Endothelial cell of umbilical vein (primary cell): ENCODE results near the gene MTF1. TPM values are rescaled to one million over a fixed set of nuclear protein-coding genes. Genes with fewer than 3 reads are reported as not detected.

Experiments used
- BruUV-seq: library from RNA; stranded (reverse); fragments of 400-500 nt; replicated peaks from 2 replicates; lab custom pipeline; 2021; lab: Mats Ljungman, UMichigan
- CTCF ChIA-PET: fragments of 300-600, 350-600 bp; sonication (Branson Sonifier 250); formaldehyde crosslinking; loops from one replicate; lab custom pipeline; 2021; ENCODE audit warnings: antibody characterized with exemption, inconsistent platforms; lab: Charles Lee
- POLR2A ChIA-PET: fragments of 300-600, 350-600 bp; sonication (Branson Sonifier 250); formaldehyde crosslinking; loops from one replicate; lab custom pipeline; 2021; ENCODE audit warnings: antibody characterized with exemption, inconsistent platforms; lab: Charles Lee
- DNase-seq: peaks from one replicate; pipeline ENCODE4 v3.0.0-alpha.2; 2011; ENCODE audit warnings: low read depth, low spot score
- FAIRE-seq: peaks from 2 replicates; lab custom pipeline; 2011; peaks lifted over from hg19 to GRCh38; lab: Jason Lieb, UNC
- H2AFZ ChIP-seq: 2 replicates; pipeline ENCODE4 v1.6.0; 2012; ENCODE audit warnings: low read depth, low read length, control low read depth, inconsistent platforms
- H3K27ac ChIP-seq: 2 replicates; pipeline ENCODE4 v1.5.1; 2011; ENCODE audit warnings: low read depth, mild to moderate bottlenecking, control low read depth, low read length, moderate library complexity; ENCODE audit not compliant: insufficient read depth
- H3K27me3 ChIP-seq, 2 experiments: 2 replicates each; pipeline versions ENCODE4 v1.6.0 to v1.6.1; 2011; ENCODE audit warnings: low read length in 2 of 2, mixed read lengths in 1 of 2; ENCODE audit not compliant: control insufficient read depth in 2 of 2, insufficient read depth in 2 of 2
- H3K36me3 ChIP-seq, 2 experiments: 2 replicates in 1 of 2; 3 replicates in 1 of 2; pipeline ENCODE4 v1.5.1; 2011; ENCODE audit warnings: low read length in 2 of 2, mild to moderate bottlenecking in 1 of 2, moderate library complexity in 1 of 2; ENCODE audit not compliant: control insufficient read depth in 2 of 2, insufficient read depth in 2 of 2; ENCODE audit errors: extremely low read depth in 1 of 2
- H3K4me1 ChIP-seq: 3 replicates; pipeline ENCODE4 v1.5.1; 2011; ENCODE audit warnings: mild to moderate bottlenecking, low read length; ENCODE audit not compliant: control insufficient read depth, insufficient read depth; ENCODE audit errors: extremely low read depth
- H3K4me2 ChIP-seq: 2 replicates; pipeline ENCODE4 v1.6.1; 2011; ENCODE audit warnings: low read length, control low read depth, mixed read lengths; ENCODE audit not compliant: insufficient read depth
- H3K4me3 ChIP-seq, 3 experiments: fragments of 200-600 bp in 1 of 3; sonication (generic), shearing (Covaris generic) in 1 of 3; replicated peaks in 1 of 3; 2 replicates each; pipeline ENCODE4 v1.5.1; 2011 to 2016; ENCODE audit warnings: control low read depth in 3 of 3, low read length in 3 of 3, mild to moderate bottlenecking in 2 of 3, inconsistent platforms in 1 of 3, low read depth in 1 of 3, moderate library complexity in 1 of 3; ENCODE audit not compliant: insufficient read depth in 1 of 3
- H3K79me2 ChIP-seq: 2 replicates; pipeline ENCODE4 v1.6.0; 2012; ENCODE audit warnings: low read length, inconsistent platforms; ENCODE audit not compliant: control insufficient read depth, insufficient read depth
- H3K9ac ChIP-seq: replicated peaks from 2 replicates; pipeline ENCODE3; 2011; ENCODE audit warnings: low read length, control low read depth; ENCODE audit not compliant: insufficient read depth; ENCODE audit errors: extremely low read depth
- H3K9me1 ChIP-seq: replicated peaks from 3 replicates; pipeline ENCODE4 v1.6.0; 2011; ENCODE audit warnings: mild to moderate bottlenecking, low read length; ENCODE audit not compliant: control insufficient read depth, insufficient read depth; ENCODE audit errors: extremely low read depth
- H3K9me3 ChIP-seq: replicated peaks from 2 replicates; pipeline ENCODE4 v1.5.1; 2012; ENCODE audit warnings: low read length, inconsistent platforms; ENCODE audit not compliant: control insufficient read depth, insufficient read depth
- H4K20me1 ChIP-seq: replicated peaks from 2 replicates; pipeline ENCODE3; 2011; ENCODE audit warnings: mild to moderate bottlenecking, low read length; ENCODE audit not compliant: control insufficient read depth, insufficient read depth; ENCODE audit errors: extremely low read depth
- CTCF ChIP-seq, 2 donors: IDR thresholded peaks; 1 replicate in 1 of 2; 2 replicates in 1 of 2; pipeline ENCODE4 v1.5.1; 2011; ENCODE audit warnings: low read length in 2 of 2, mild to moderate bottlenecking in 2 of 2, moderate library complexity in 2 of 2, control low read depth in 1 of 2, inconsistent platforms in 1 of 2, low read depth in 1 of 2; ENCODE audit not compliant: insufficient read depth in 1 of 2; ENCODE audit errors: extremely low read depth in 1 of 2
- EZH2 ChIP-seq: IDR thresholded peaks from 2 replicates; pipeline ENCODE4 v1.6.1; 2012; ENCODE audit warnings: borderline replicate concordance, low read depth, mild to moderate bottlenecking, moderate library complexity, low read length, inconsistent platforms; ENCODE audit not compliant: severe bottlenecking
- FOS ChIP-seq: IDR thresholded peaks from 2 replicates; pipeline ENCODE4 v1.6.1; 2011; ENCODE audit warnings: mild to moderate bottlenecking, low read length, moderate library complexity, borderline replicate concordance; ENCODE audit not compliant: insufficient read depth
- GATA2 ChIP-seq: IDR thresholded peaks from 2 replicates; pipeline ENCODE4 v1.7.0; 2011; ENCODE audit warnings: low read depth, mild to moderate bottlenecking, moderate library complexity, mixed read lengths, low read length; ENCODE audit not compliant: insufficient read length, insufficient read depth
- JUN ChIP-seq: IDR thresholded peaks from 2 replicates; pipeline ENCODE4 v1.6.1; 2011; ENCODE audit warnings: borderline replicate concordance, low read depth; ENCODE audit not compliant: insufficient read length, insufficient read depth
- MAX ChIP-seq: IDR thresholded peaks from 2 replicates; pipeline ENCODE4 v1.6.1; 2011; ENCODE audit not compliant: insufficient read depth, insufficient read length
- MYC ChIP-seq: IDR thresholded peaks from one replicate; pipeline ENCODE4 v1.6.1; 2011; ENCODE audit warnings: mild to moderate bottlenecking, low read depth, low read length
- POLR2A ChIP-seq: IDR thresholded peaks from 2 replicates; pipeline ENCODE4 v1.6.1; 2012; ENCODE audit warnings: low read depth, mild to moderate bottlenecking, control low read depth, low read length
- POLR2AphosphoS5 ChIP-seq: IDR thresholded peaks from 2 replicates; pipeline ENCODE4 v1.6.1; 2012; ENCODE audit warnings: low read depth, mild to moderate bottlenecking, control low read depth, low read length, moderate library complexity; ENCODE audit not compliant: insufficient read depth
- dilution Hi-C: fragments of 300-500 bp; cut with MboI; formaldehyde crosslinking; loops from one replicate; pipeline ENCODE4 v1.15.0; 2019; ENCODE audit warnings: low sequenced_read_pairs; ENCODE audit not compliant: extremely low pct_ligation_motif_present
- intact Hi-C: fragments of 100-400 bp; cut with micrococcal nuclease; formaldehyde crosslinking; loops from one replicate; pipeline ENCODE4 v1.10.0; 2022
- polyA plus RNA-seq, 4 experiments: library from polyadenylated mRNA; depleted of rRNA in 3 of 4; stranded (reverse) in 3 of 4; unstranded in 1 of 4; fragments of >200 nt; gene quantifications; 2 replicates each; pipeline versions ENCODE4 v1.2.1 to v1.2.3, GENCODE V29; 2011 to 2012; ENCODE audit warnings: missing spikeins in 1 of 4
- total RNA-seq: library from RNA; stranded (reverse); gene quantifications from 2 replicates; pipeline ENCODE4 v1.2.3, GENCODE V29; 2021

The MTF1 gene
- total and polyA plus RNA-seq, 2 donors (not counting 3 experiments of a cell fraction or from before 2014, with no cell fraction given): 4.9 to 18.5 TPM

GRCh38 chr1:37831809-37832208, 27.6 kb downstream of the MTF1 start:
- H3K79me2 ChIP-seq: no peaks in the 10 kb centered on the region
- dilution Hi-C loops: no loop called here
- no peak for DNase-seq
- POLR2A ChIA-PET: no interaction called here
- no peaks in the 10 kb centered on the region for H3K9me1 ChIP-seq
- no peaks in the 10 kb centered on the region for H4K20me1 ChIP-seq
- H3K9me3 ChIP-seq: no peaks in the 10 kb centered on the region
- no peak overlapping the region for H2AFZ ChIP-seq
- BruUV-seq: no TSS peak
- TF ChIP-seq POLR2AphosphoS5: no peak
- no peak for TF ChIP-seq CTCF (IDR thresholded peaks at IDR 0.05; ENCODE audit: extremely low read depth in 1 of 2, insufficient read depth in 1 of 2, low read depth in 1 of 2, low read length in 2 of 2)
- TF ChIP-seq MYC: no peak
- no peak for TF ChIP-seq MAX
- no peak for TF ChIP-seq GATA2
- TF ChIP-seq JUN: no peak
- no peak for TF ChIP-seq EZH2
- no peak for TF ChIP-seq FOS
- no peak for TF ChIP-seq POLR2A
- no peak overlapping the region for H3K9ac ChIP-seq
- H3K4me2 ChIP-seq: no peak overlapping the region
- no peak overlapping the region for H3K27ac ChIP-seq
- intact Hi-C loops: no loop called here
- no peaks in the 10 kb centered on the region for H3K4me1 ChIP-seq
- H3K4me3 ChIP-seq: no peak overlapping the region
- peaks cover 14 to 16% of the 10 kb centered on the region in 2 experiments for H3K36me3 ChIP-seq
- CTCF ChIA-PET: interaction anchor here (0.7 kb wide), 1 partner anchor 28 kb away, joined by 3 read pairs; the partner anchor contains the start of gene MTF1
- H3K27me3 ChIP-seq: no peaks in the 10 kb centered on the region
- no peak for FAIRE-seq
